ENCODE measurements around the gene PCSK5. TPM values are rescaled to one million over a fixed set of nuclear protein-coding genes. Genes with fewer than 3 reads are reported as not detected.

PCSK5 gene
- total RNA-seq, 1 experiment from 2014 or later = 7.5 TPM

- Histone ChIP-seq H3K79me1 (ENCODE audit: insufficient read depth, low read depth, low read length, poor library complexity, severe bottlenecking) (no peaks in the 10 kb centered on the region), H3K4ac (ENCODE audit: low read depth, low read length) (no peak overlapping the region), H3K9ac (ENCODE audit: extremely low read depth, insufficient read length, low read length) (no peak overlapping the region), H4K20me1 (ENCODE audit: control insufficient read depth, insufficient read depth, insufficient read length) (no peaks in the 10 kb centered on the region), H3K14ac (ENCODE audit: insufficient read depth, low read length) (no peak overlapping the region), H3K4me2 (ENCODE audit: insufficient read depth, insufficient read length, low read length) (no peak overlapping the region), H3K18ac (ENCODE audit: insufficient read length, low read depth, low read length) (no peak overlapping the region), H2BK12ac (ENCODE audit: insufficient read length, low read depth, low read length) (no peak overlapping the region), H4K91ac (ENCODE audit: insufficient read length, low read depth, low read length) (no peak overlapping the region), H4K5ac (ENCODE audit: insufficient read length, low read depth, low read length) (no peak overlapping the region), H3K23ac (ENCODE audit: insufficient read length, low read depth, low read length) (no peak overlapping the region), H3K9me3 (ENCODE audit: control insufficient read depth, low read depth, low read length) (no peaks in the 10 kb centered on the region), H2BK120ac (ENCODE audit: low read depth, low read length, poor library complexity, severe bottlenecking) (no peak overlapping the region), H3T11ph (ENCODE audit: low read length) (no peak overlapping the region), H2AK5ac (ENCODE audit: insufficient read length, low read length) (no peak overlapping the region), H3K27me3 (ENCODE audit: insufficient read depth, low read length) (no peaks in the 10 kb centered on the region), H3K56ac (ENCODE audit: insufficient read length, low read depth, low read length) (no peak overlapping the region), H3K4me1 (ENCODE audit: insufficient read depth, low read length) (no peaks in the 10 kb centered on the region), H3K23me2 (ENCODE audit: insufficient read length, low read depth, low read length, poor library complexity, severe bottlenecking) (no peaks in the 10 kb centered on the region), H3K79me2 (ENCODE audit: insufficient read depth, low read length) (no peaks in the 10 kb centered on the region), H2BK20ac (ENCODE audit: low read depth, low read length, poor library complexity, severe bottlenecking) (no peak overlapping the region), H2BK15ac (ENCODE audit: low read depth, low read length) (no peak overlapping the region), H3K27ac (ENCODE audit: insufficient read length, low read depth, low read length) (no peak overlapping the region), H2BK5ac (ENCODE audit: insufficient read length, low read length) (no peak overlapping the region), H4K8ac (replicated peaks; ENCODE audit: insufficient read length, low read depth, low read length) (no peak overlapping the region), H2AFZ (ENCODE audit: low read length) (no peak overlapping the region)
- DNase-seq = no peak
- TF ChIP-seq CTCF (conservative IDR thresholded peaks at IDR 0.05) = no peak
- Mint-ChIP-seq H3K27ac (no peak overlapping the region; a peak in 2 of 7 replicates), H3K36me3 (ENCODE audit: insufficient read depth in 1 of 3, low read depth in 3 of 3) (peaks cover 0 to 6% (median 0%) of the 10 kb centered on the region in 3 experiments; a peak in 2 of 7 replicates), H3K4me1 (peaks cover 6 to 10% of the 10 kb centered on the region in 2 experiments), H3K9me3 (no peaks in the 10 kb centered on the region), H3K27me3 (ENCODE audit: low read depth) (no peaks in the 10 kb centered on the region), H3K4me3 (no peak overlapping the region)
- no CpG with 5 or more reads among the region's 3 CpGs for WGBS (ENCODE audit: extremely low coverage, insufficient read length, low lambda C conversion rate)
Observed at GRCh38 chr9:75950998-75951397, 60.5 kb downstream of the PCSK5 start.

All from H9 (cell line).